Tibial nerve (tissue), 4 donors: ENCODE results near the gene PRSS3. TPM values are rescaled to one million over a fixed set of nuclear protein-coding genes. Genes with fewer than 3 reads are reported as not detected.
"Not testable (repeated sequence)": the region's sequence is repeated elsewhere in the genome, so short reads cannot be mapped to it uniquely, and the experiment has no call there.

Experiments used
- DNase-seq, 2 donors: peaks; one replicate each; pipeline ENCODE4 v3.0.0-alpha.2; 2019; ENCODE audit warnings: low spot score in 2 of 2
- H3K27ac ChIP-seq, 4 donors: fragments of 200-600 bp; sonication (generic) in 3 of 4; one replicate each; pipeline ENCODE4 v1.5.1; 2017 to 2019; ENCODE audit warnings: mild to moderate bottlenecking in 1 of 4
- H3K27me3 ChIP-seq, 2 donors: fragments of 200-600 bp; sonication (generic) in 1 of 2; one replicate each; pipeline versions ENCODE4 v1.5.1 to v1.6.0; 2017 to 2019
- H3K36me3 ChIP-seq, 3 donors: fragments of 200-600 bp; sonication (generic); one replicate each; pipeline ENCODE4 v1.5.1; 2018 to 2019
- H3K4me1 ChIP-seq, 4 donors: fragments of 200-600 bp; sonication (generic) in 3 of 4; one replicate each; pipeline ENCODE4 v1.5.1; 2017 to 2019
- H3K4me3 ChIP-seq, 4 donors: fragments of 200-600 bp; sonication (generic) in 3 of 4; one replicate each; pipeline ENCODE4 v1.5.1; 2017 to 2019; ENCODE audit warnings: mild to moderate bottlenecking in 1 of 4, moderate library complexity in 1 of 4
- H3K9me3 ChIP-seq, 4 donors: fragments of 200-600 bp; sonication (generic) in 3 of 4; one replicate each; pipeline ENCODE4 v1.5.1; 2017 to 2019
- CTCF ChIP-seq, 5 experiments: fragments of 200-600 bp in 3 of 5; fragments of 450-650 bp in 2 of 5; sonication (generic) in 3 of 5; IDR thresholded peaks; one replicate each; pipeline ENCODE4 v1.5.1; 2016 to 2019; ENCODE audit warnings: antibody characterized with exemption in 5 of 5, mild to moderate bottlenecking in 3 of 5, moderate library complexity in 2 of 5
- EP300 ChIP-seq, 2 donors: sonication (generic); formaldehyde crosslinking; IDR thresholded peaks; one replicate each; pipeline ENCODE4 v1.6.1; 2017; ENCODE audit warnings: antibody characterized with exemption in 2 of 2, mild to moderate bottlenecking in 1 of 2
- POLR2A ChIP-seq, 2 donors: fragments of 450-650 bp; IDR thresholded peaks; one replicate each; pipeline ENCODE4 v1.6.1; 2017; ENCODE audit warnings: antibody characterized with exemption in 2 of 2, mild to moderate bottlenecking in 2 of 2, moderate library complexity in 2 of 2
- WGBS, 2 donors: methylation state at CpG; one replicate each; pipeline ENCODE4 v1.1.5; 2018; 5-methylcytosine and 5-hydroxymethylcytosine counted together
- total RNA-seq, 4 donors: library from RNA; depleted of rRNA; stranded (reverse); fragments of >200 nt; gene quantifications; one replicate each; pipeline ENCODE4 v1.1.0, GENCODE V29; 2016

PRSS3 gene
- total RNA-seq, 4 donors from 2014 or later, result not detected

GRCh38 chr9:33823801-33824200 is 28.4 kb downstream of the PRSS3 start:
- H3K27ac ChIP-seq, result no peak overlapping the region
- no peak overlapping the region for H3K4me3 ChIP-seq
- peaks cover 0 to 39% (median 15%) of the 10 kb centered on the region in 4 donors for H3K4me1 ChIP-seq
- WGBS, 2 donors, result 70 to 84% methylated on average over 3 of the region's 3 CpGs
- H3K27me3 ChIP-seq, result no peaks in the 10 kb centered on the region
- DNase-seq, result no peak
- no peak for TF ChIP-seq CTCF (IDR thresholded peaks at IDR 0.05)
- no peak for TF ChIP-seq EP300 (IDR thresholded peaks at IDR 0.05)
- H3K9me3 ChIP-seq, result no peaks in the 10 kb centered on the region
- no peaks in the 10 kb centered on the region for H3K36me3 ChIP-seq

GRCh38 chr9:33827285-33827684 is 31.9 kb downstream of the PRSS3 start:
- H3K27me3 ChIP-seq, H3K9me3 ChIP-seq, H3K4me3 ChIP-seq, H3K36me3 ChIP-seq, DNase-seq, H3K27ac ChIP-seq: not testable (repeated sequence)
- H3K4me1 ChIP-seq, result peaks cover 0 to 11% (median 0%) of the 10 kb centered on the region in 4 donors
- WGBS, 2 donors, result 96 to 97% methylated on average over 11 of the region's 11 CpGs

- H3K27me3 ChIP-seq, H3K27ac ChIP-seq, H3K4me3 ChIP-seq, H3K36me3 ChIP-seq, DNase-seq, H3K9me3 ChIP-seq: not testable (repeated sequence)
- WGBS, 2 donors, result 80 to 89% methylated on average over 17 of the region's 17 CpGs
- H3K4me1 ChIP-seq, result peaks cover 0 to 16% (median 0%) of the 10 kb centered on the region in 4 donors
Measured at GRCh38 chr9:33829641-33830230, 34.4 kb downstream of the PRSS3 start.

GRCh38 chr9:33835625-33836260 is 40.4 kb downstream of the PRSS3 start:
- WGBS, 2 donors, result 78 to 85% methylated on average over 11 of the region's 11 CpGs
- H3K36me3 ChIP-seq, result no peaks in the 10 kb centered on the region
- peaks cover 0 to 76% (median 27%) of the 10 kb centered on the region in 4 donors for H3K4me1 ChIP-seq
- H3K27me3 ChIP-seq, result no peaks in the 10 kb centered on the region
- no peak for TF ChIP-seq POLR2A (IDR thresholded peaks at IDR 0.05)
- no peak for TF ChIP-seq EP300 (IDR thresholded peaks at IDR 0.05)
- no peak for TF ChIP-seq CTCF (IDR thresholded peaks at IDR 0.05)
- peak overlapping the region in 3 of 4 donors; percentile 37 to 84 (median 68) for H3K27ac ChIP-seq
- no peak overlapping the region for H3K4me3 ChIP-seq
- H3K9me3 ChIP-seq, result no peaks in the 10 kb centered on the region
- DNase-seq, result no peak

GRCh38 chr9:33836261-33836660 is 40.9 kb downstream of the PRSS3 start:
- peaks cover 0 to 78% (median 29%) of the 10 kb centered on the region in 4 donors for H3K4me1 ChIP-seq
- H3K27ac ChIP-seq, result peak overlapping the region in 3 of 4 donors; percentile 37 to 84 (median 68)
- DNase-seq, result peak in 1 of 2 donors; percentile 38

More at GRCh38 chr9:33836261-33836660, 40.9 kb downstream of the PRSS3 start:
- not testable (repeated sequence) for H3K27me3 ChIP-seq, H3K36me3 ChIP-seq, H3K4me3 ChIP-seq, H3K9me3 ChIP-seq
- 63 to 76% methylated on average over 2 of the region's 2 CpGs for WGBS, 2 donors
- TF ChIP-seq EP300 (IDR thresholded peaks at IDR 0.05) (peak; percentile 16 to 94), CTCF (IDR thresholded peaks at IDR 0.05) (peak in 1 of 5 experiments; percentile 10)
